ENCODE data around the gene OGN.

DNA sequence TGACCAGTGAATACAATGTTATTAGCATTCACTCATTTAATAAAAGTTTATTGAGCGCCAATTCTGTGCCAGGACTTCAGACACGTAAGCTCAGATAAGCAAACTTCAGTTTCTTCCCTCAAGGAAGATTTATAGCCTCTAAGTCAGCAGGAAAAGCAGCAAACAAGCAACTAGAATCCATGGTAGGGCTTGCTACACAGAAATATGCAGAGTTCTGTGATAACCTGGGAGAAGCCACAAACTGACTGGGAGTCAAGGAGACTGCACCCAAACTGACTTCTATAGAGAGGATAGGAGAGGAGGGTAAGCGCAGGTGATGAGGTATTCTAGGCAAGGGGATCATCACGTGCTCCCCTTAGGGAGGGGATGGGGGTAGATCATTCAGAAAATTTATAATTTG, 1.4 kb upstream of the OGN start:
- TF ChIP-seq, protein P1, sequence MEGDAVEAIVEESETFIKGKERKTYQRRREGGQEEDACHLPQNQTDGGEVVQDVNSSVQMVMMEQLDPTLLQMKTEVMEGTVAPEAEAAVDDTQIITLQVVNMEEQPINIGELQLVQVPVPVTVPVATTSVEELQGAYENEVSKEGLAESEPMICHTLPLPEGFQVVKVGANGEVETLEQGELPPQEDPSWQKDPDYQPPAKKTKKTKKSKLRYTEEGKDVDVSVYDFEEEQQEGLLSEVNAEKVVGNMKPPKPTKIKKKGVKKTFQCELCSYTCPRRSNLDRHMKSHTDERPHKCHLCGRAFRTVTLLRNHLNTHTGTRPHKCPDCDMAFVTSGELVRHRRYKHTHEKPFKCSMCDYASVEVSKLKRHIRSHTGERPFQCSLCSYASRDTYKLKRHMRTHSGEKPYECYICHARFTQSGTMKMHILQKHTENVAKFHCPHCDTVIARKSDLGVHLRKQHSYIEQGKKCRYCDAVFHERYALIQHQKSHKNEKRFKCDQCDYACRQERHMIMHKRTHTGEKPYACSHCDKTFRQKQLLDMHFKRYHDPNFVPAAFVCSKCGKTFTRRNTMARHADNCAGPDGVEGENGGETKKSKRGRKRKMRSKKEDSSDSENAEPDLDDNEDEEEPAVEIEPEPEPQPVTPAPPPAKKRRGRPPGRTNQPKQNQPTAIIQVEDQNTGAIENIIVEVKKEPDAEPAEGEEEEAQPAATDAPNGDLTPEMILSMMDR (IDR thresholded peaks at IDR 0.05; ENCODE audit: insufficient read depth, low read length, poor library complexity, severe bottlenecking): no peak
- TF ChIP-seq EZH2phosphoT487 (conservative IDR thresholded peaks at IDR 0.05; ENCODE audit: low read length): no peak
